Aorta (tissue), 5 donors: ENCODE measurements around the gene INKA1. TPM values are rescaled to one million over a fixed set of nuclear protein-coding genes. Genes with fewer than 3 reads are reported as not detected.
A peak's percentile ranks its signal among the peaks of the same experiment; 100 is the strongest.

Experiments
- ATAC-seq: fragments of 200-7000 bp; cut with Tn5 transposase; one replicate; pipeline ENCODE4 v1.9.1; 2022; ENCODE audit warnings: moderate library complexity; ENCODE audit not compliant: low FRiP score
- DNase-seq, 2 donors: peaks; one replicate each; pipeline ENCODE4 v3.0.0-alpha.2; 2020
- H3K27ac ChIP-seq, 2 donors: one replicate each; pipeline ENCODE4 v1.5.1; 2013; ENCODE audit warnings: low read length in 2 of 2, mild to moderate bottlenecking in 2 of 2, moderate library complexity in 2 of 2, control low read depth in 1 of 2, inconsistent platforms in 1 of 2, low read depth in 1 of 2
- H3K27me3 ChIP-seq, 2 donors: one replicate each; pipeline ENCODE4 v1.6.1; 2013; ENCODE audit warnings: control low read depth in 1 of 2, low read length in 1 of 2, mild to moderate bottlenecking in 1 of 2, moderate library complexity in 1 of 2; ENCODE audit not compliant: insufficient read depth in 2 of 2, control insufficient read depth in 1 of 2
- H3K36me3 ChIP-seq, 2 donors: one replicate each; pipeline ENCODE4 v1.6.1; 2013; ENCODE audit warnings: control low read depth in 1 of 2, low read length in 1 of 2, mild to moderate bottlenecking in 1 of 2; ENCODE audit not compliant: insufficient read depth in 2 of 2, control insufficient read depth in 1 of 2
- H3K4me1 ChIP-seq, 2 donors: one replicate each; pipeline ENCODE4 v1.6.1; 2013; ENCODE audit warnings: low read length in 2 of 2, control low read depth in 1 of 2, mild to moderate bottlenecking in 1 of 2, moderate library complexity in 1 of 2; ENCODE audit not compliant: insufficient read depth in 2 of 2, control insufficient read depth in 1 of 2
- H3K4me3 ChIP-seq, 2 donors: one replicate each; pipeline ENCODE4 v1.5.1; 2013; ENCODE audit warnings: low read length in 2 of 2, control low read depth in 1 of 2, mild to moderate bottlenecking in 1 of 2
- H3K9me3 ChIP-seq: one replicate; pipeline ENCODE4 v1.6.1; 2013; ENCODE audit warnings: mild to moderate bottlenecking, low read length; ENCODE audit not compliant: control insufficient read depth
- WGBS, 2 donors: extraction: QIAGEN DNeasy Blood & Tissue Kit; methylation state at CpG; one replicate each; pipeline ENCODE4 v1.1.7; 2013; 5-methylcytosine and 5-hydroxymethylcytosine counted together
- intact Hi-C, 2 donors: fragments of 100-400 bp; cut with DNase I; formaldehyde crosslinking; loops; one replicate each; pipeline versions ENCODE4 v1.14.2 to v1.15.0; 2022
- long read RNA-seq, 2 donors: library from polyadenylated mRNA; unstranded; transcript quantifications; one replicate each; pipeline ENCODE4 v2.0.0, GENCODE V29; 2020 to 2021
- polyA plus RNA-seq, 2 donors: library from polyadenylated mRNA; stranded (reverse); fragments of 200-250 nt; gene quantifications; one replicate each; pipeline ENCODE4 v1.2.3, GENCODE V29; 2013
- total RNA-seq, 2 donors: library from RNA; stranded (reverse); fragmentation: NEBNext Ultra II Directional; extraction: Animal tissue kit (Norgen Biotek cat#: 25700); gene quantifications; one replicate each; pipeline ENCODE4 v1.2.1, GENCODE V29; 2021
- donor health status: healthy with polysubstance abuse.
- donor health status: Bipolar disorder and iron deficiency.
- donor health status: DM: no; HTN: no; CAD: no.
- donor health status: DM: no; HTN: no; CAD: no.
- donor health status: DM: yes; HTN: yes; CAD: no.

The INKA1 gene
- 1 to 10 TPM; 5.5 to 8.8 TPM for total RNA-seq
- 10 to 100 TPM; 12.1 to 12.2 TPM for polyA plus RNA-seq
- long read RNA-seq, donor 1, transcript INKA1-201 (2 exons, 1,040 nt): major isoform, 5 of 9 reads
- long read RNA-seq, donor 1, partial matches to known transcripts: 0 of 9 reads
- long read RNA-seq, donor 1, other reads (novel, unspliced or antisense): 4 of 9 reads
- long read RNA-seq, donor 2, transcript INKA1-201 (2 exons, 1,040 nt): major isoform, 5 of 11 reads
- long read RNA-seq, donor 2, partial matches to known transcripts: 0 of 11 reads
- long read RNA-seq, donor 2, other reads (novel, unspliced or antisense): 6 of 11 reads

DNA sequence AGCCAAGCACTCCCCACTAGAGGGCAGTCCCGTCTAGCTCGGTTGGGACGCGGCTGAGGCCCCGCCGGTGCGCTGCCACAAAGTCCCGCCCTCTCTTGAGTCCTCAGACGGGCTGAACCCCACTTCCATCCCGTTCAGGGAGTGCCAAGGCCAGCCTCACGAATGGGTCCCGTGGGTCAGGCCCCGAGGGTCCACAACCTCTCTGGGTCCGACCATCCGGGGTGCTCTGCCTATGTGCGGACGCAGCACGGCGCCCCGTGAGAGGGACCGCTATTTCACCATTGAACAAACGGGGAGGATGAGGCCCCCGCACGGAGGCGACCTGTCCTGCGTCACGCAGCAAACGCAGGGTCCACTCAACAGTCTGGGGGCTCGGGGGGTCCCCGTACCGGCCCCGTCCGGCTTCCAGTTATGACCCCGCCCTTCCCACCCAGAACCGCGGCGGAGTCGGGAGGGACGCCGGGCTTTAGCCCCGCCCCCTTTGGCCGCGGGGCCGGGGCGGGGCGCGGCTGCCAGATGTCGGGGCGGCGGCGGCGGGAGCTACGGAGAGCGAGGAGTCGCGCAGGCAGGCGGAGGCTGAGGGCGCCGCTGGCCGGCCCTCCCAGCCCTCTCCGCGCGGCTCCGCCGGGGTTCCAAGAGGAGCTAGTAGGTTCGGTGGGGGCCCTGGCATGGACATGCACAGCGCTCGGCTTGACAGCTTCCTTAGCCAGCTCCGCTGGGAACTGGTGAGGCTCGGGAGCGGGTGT lies at the start of gene INKA1:
TSS of gene INKA1 (plus strand) at position 543 of the 746 bp plus-strand sequence. CDS start at position 675, 132 bp downstream.
- Histone ChIP-seq H3K9me3 (no peaks in the 10 kb centered on the region), H3K27me3 (no peaks in the 10 kb centered on the region), H3K27ac (peak within 1 kb of the TSS in 1 of 2 donors; percentile 77), H3K4me1 (no peaks in the 10 kb centered on the region), H3K4me3 (peak within 1 kb of the TSS; percentile 51 to 57), H3K36me3 (no peaks in the 10 kb centered on the region)
- ATAC-seq (peak; percentile 93), DNase-seq (peak; percentile 95 to 97)
- intact Hi-C loops: loop anchor here (1.0 to 5.0 kb wide), 4 partner anchors 36 to 104 kb away; partner anchors contain the start of gene MST1R (in 1 of the 2)
- WGBS, 2 donors: 1% methylated on average over 69 to 71 of the region's 71 CpGs

GRCh38 chr3:49754536-49754935 lies 48.5 kb upstream of the INKA1 start:
- no peak overlapping the region for H3K27ac ChIP-seq
- H3K27me3 ChIP-seq: no peaks in the 10 kb centered on the region
- no peak overlapping the region for H3K4me3 ChIP-seq
- 96 to 100% methylated on average over 1 of the region's 1 CpG for WGBS, 2 donors
- no peaks in the 10 kb centered on the region for H3K36me3 ChIP-seq
- H3K4me1 ChIP-seq: no peaks in the 10 kb centered on the region
- intact Hi-C loops: no loop called here
- DNase-seq (no peak), ATAC-seq (no peak)
- no peaks in the 10 kb centered on the region for H3K9me3 ChIP-seq

- WGBS, 2 donors: 70 to 79% methylated on average over 1 of the region's 1 CpG
- no peaks in the 10 kb centered on the region for H3K4me1 ChIP-seq
- no peaks in the 10 kb centered on the region for H3K27me3 ChIP-seq
Observed at GRCh38 chr3:49756036-49756435, 47.0 kb upstream of the INKA1 start.

GRCh38 chr3:49757197-49757596 lies 45.9 kb upstream of the INKA1 start:
- no peak overlapping the region for H3K4me3 ChIP-seq
- intact Hi-C loops: no loop called here
- H3K4me1 ChIP-seq: no peaks in the 10 kb centered on the region
- no peaks in the 10 kb centered on the region for H3K9me3 ChIP-seq
- H3K36me3 ChIP-seq: no peaks in the 10 kb centered on the region
- WGBS, 2 donors: 69 to 74% methylated on average over 2 of the region's 2 CpGs
- DNase-seq: no peak
- ATAC-seq: no peak
- no peaks in the 10 kb centered on the region for H3K27me3 ChIP-seq
- no peak overlapping the region for H3K27ac ChIP-seq

More at GRCh38 chr3:49756036-49756435, 47.0 kb upstream of the INKA1 start:
- H3K27ac ChIP-seq: no peak overlapping the region
- no peaks in the 10 kb centered on the region for H3K9me3 ChIP-seq
- no peak overlapping the region for H3K4me3 ChIP-seq
- DNase-seq (no peak), ATAC-seq (no peak)
- H3K36me3 ChIP-seq: no peaks in the 10 kb centered on the region
- intact Hi-C loops: no loop called here

DNA sequence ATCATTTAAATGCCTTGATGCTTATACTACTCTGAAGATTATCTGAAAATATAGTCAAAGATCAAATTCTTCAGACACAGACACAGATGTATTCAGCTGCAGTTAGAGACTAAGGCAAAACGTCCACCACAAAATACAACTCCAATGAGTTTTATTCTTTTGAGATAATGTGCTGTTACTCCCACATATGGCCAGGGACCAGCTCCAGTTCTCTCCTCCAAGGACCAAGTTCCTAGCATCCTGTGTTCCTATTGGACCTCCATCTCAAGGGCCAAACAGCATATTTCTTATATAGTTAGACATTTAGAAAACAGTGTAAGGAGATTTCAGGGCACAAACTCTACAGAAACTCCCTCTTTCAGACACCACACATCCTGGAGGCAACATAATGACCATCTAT lies 43.8 kb upstream of the INKA1 start:
- 0 to 7% methylated on average over 1 of the region's 1 CpG for WGBS, 2 donors
- H3K9me3 ChIP-seq: no peaks in the 10 kb centered on the region
- H3K36me3 ChIP-seq: no peaks in the 10 kb centered on the region
- ATAC-seq: no peak
- no peak overlapping the region for H3K4me3 ChIP-seq
- H3K4me1 ChIP-seq: no peaks in the 10 kb centered on the region
- H3K27ac ChIP-seq: no peak overlapping the region
- no peaks in the 10 kb centered on the region for H3K27me3 ChIP-seq
- intact Hi-C loops: no loop called here
- DNase-seq: no peak

- ATAC-seq: no peak
- H3K36me3 ChIP-seq: peaks cover 0 to 1% of the 10 kb centered on the region in 2 donors
- intact Hi-C loops: no loop called here
- no peaks in the 10 kb centered on the region for H3K27me3 ChIP-seq
- H3K9me3 ChIP-seq: no peaks in the 10 kb centered on the region
- WGBS, 2 donors: 93% methylated on average over 3 of the region's 3 CpGs
- H3K27ac ChIP-seq: no peak overlapping the region
- H3K4me3 ChIP-seq: no peak overlapping the region
- no peak for DNase-seq
- H3K4me1 ChIP-seq: no peaks in the 10 kb centered on the region
Observed at GRCh38 chr3:49761661-49762060, 41.4 kb upstream of the INKA1 start.

DNA sequence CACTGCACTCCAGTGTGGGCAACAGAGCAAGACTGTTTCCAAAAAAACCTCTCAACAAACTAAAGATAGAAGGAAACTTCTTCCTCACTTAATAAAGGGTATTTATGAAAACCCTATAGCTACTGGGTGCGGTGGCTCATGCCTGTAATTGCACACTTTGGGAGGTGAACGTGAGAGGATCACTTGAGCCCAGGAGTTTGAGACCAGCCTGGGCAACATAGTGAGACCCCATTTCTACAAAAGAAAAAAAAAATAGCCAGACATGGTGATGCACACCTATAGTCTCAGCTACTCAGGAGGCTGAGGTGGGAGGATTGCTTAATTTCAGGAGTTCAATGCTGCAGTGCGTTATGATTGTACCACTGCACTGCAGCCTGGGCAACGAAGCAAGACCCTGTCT lies 39.1 kb upstream of the INKA1 start:
- Histone ChIP-seq H3K27me3 (no peaks in the 10 kb centered on the region), H3K4me3 (no peak overlapping the region), H3K27ac (no peak overlapping the region), H3K9me3 (no peaks in the 10 kb centered on the region), H3K4me1 (no peaks in the 10 kb centered on the region), H3K36me3 (peaks cover 0 to 1% of the 10 kb centered on the region in 2 donors)
- intact Hi-C loops: no loop called here
- ATAC-seq: no peak
- DNase-seq: no peak
- WGBS, 2 donors: 92 to 97% methylated on average over 4 of the region's 4 CpGs

DNA sequence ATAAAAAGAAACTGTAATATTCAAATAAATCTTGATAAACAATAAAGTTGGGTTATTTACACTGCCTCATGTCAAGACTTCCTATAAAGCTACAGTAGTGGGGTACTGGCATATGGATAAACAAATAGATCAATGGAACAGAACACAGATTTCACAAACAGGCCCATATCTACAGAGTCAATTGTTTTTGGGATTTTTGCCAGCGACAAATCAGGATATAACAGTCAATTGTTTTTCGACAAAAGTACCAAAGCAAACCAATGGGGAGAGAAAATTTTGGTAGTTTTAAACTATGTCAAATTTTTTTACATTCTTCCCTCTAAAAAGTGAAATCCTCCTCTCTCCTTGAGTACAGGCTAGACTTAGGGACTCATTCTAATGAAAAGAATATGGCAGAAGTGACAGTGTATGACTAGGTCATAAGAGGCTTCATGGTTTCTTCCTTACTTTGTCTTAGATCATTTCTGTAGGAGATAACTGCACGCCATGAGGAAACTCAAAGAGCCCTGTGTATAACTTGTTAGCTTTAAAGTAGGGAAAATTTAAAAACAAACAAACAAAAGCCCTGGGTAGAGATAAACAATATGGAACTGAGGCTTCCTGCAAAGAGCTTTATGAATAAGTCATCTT lies 33.7 kb upstream of the INKA1 start:
- Histone ChIP-seq H3K9me3 (no peaks in the 10 kb centered on the region), H3K36me3 (peaks cover 0 to 3% of the 10 kb centered on the region in 2 donors), H3K4me3 (no peak overlapping the region), H3K27me3 (no peaks in the 10 kb centered on the region), H3K4me1 (no peaks in the 10 kb centered on the region), H3K27ac (no peak overlapping the region)
- ATAC-seq: no peak
- WGBS, 2 donors: 95 to 97% methylated on average over 3 of the region's 3 CpGs
- intact Hi-C loops: no loop called here
- no peak for DNase-seq
